Activated CD8-positive, alpha-beta memory T cell treated with anti-CD3 and anti-CD28 coated beads for 24 hours (primary cell): ENCODE measurements around the gene ABCA9.

Experiments used
- DNase-seq: peaks from one replicate; pipeline ENCODE4 v3.0.0-alpha.2; 2020

The ABCA9 gene

GRCh38 chr17:69064476-69064875 lies 3.7 kb upstream of the ABCA9 start:
- no peak for DNase-seq

GRCh38 chr17:69064001-69064400 lies 3.3 kb upstream of the ABCA9 start:
- no peak for DNase-seq

GRCh38 chr17:69062860-69063581 lies 2.3 kb upstream of the ABCA9 start:
- DNase-seq = no peak

- DNase-seq = no peak
Observed at GRCh38 chr17:69061721-69062556, 1.2 kb upstream of the ABCA9 start.

- no peak for DNase-seq
Observed at GRCh38 chr17:69059458-69060175, 1.1 kb downstream of the ABCA9 start.

GRCh38 chr17:69058165-69058564 lies 2.6 kb downstream of the ABCA9 start:
- DNase-seq = no peak

- DNase-seq = no peak
Observed at GRCh38 chr17:69057280-69057679, 3.4 kb downstream of the ABCA9 start.

- no peak for DNase-seq
Observed at GRCh38 chr17:69056179-69056823, 4.4 kb downstream of the ABCA9 start.

- DNase-seq = no peak
Observed at GRCh38 chr17:69055334-69055733, 5.4 kb downstream of the ABCA9 start.

- no peak for DNase-seq
Observed at GRCh38 chr17:69050999-69051775, 9.5 kb downstream of the ABCA9 start.

- no peak for DNase-seq
Observed at GRCh38 chr17:69048634-69049033, 12.1 kb downstream of the ABCA9 start.

GRCh38 chr17:69047368-69048263 lies 13.1 kb downstream of the ABCA9 start:
- DNase-seq = no peak

- DNase-seq = no peak
Observed at GRCh38 chr17:69046121-69046807, 14.5 kb downstream of the ABCA9 start.

- DNase-seq = no peak
Observed at GRCh38 chr17:69045646-69046045, 15.1 kb downstream of the ABCA9 start.

GRCh38 chr17:69044371-69044770 lies 16.4 kb downstream of the ABCA9 start:
- DNase-seq = no peak

- no peak for DNase-seq
Observed at GRCh38 chr17:69043098-69043734, 17.5 kb downstream of the ABCA9 start.

- no peak for DNase-seq
Observed at GRCh38 chr17:69042308-69042707, 18.4 kb downstream of the ABCA9 start.

- no peak for DNase-seq
Observed at GRCh38 chr17:69031839-69032238, 28.9 kb downstream of the ABCA9 start.

GRCh38 chr17:69030169-69030568 lies 30.6 kb downstream of the ABCA9 start:
- no peak for DNase-seq

- no peak for DNase-seq
Observed at GRCh38 chr17:69018687-69019086, 42.0 kb downstream of the ABCA9 start.
